LHCN-M2 (cell line): ENCODE data around the gene TMEM92. TPM values are rescaled to one million over a fixed set of nuclear protein-coding genes. Genes with fewer than 3 reads are reported as not detected.

Experiments
- DNase-seq: peaks from one replicate; pipeline ENCODE4 v3.0.0-alpha.2; 2012; ENCODE audit warnings: low read depth
- total RNA-seq: library from RNA; depleted of rRNA; stranded (reverse); fragments of >200 nt; gene quantifications from 2 replicates; pipeline ENCODE4 v1.2.3, GENCODE V29; 2014; rRNA removed

TMEM92 gene
- total RNA-seq, 1 experiment from 2014 or later: not detected

- no peak for DNase-seq
These were observed 54.4 kb downstream of the TMEM92 start for GRCh38 chr17:50328363-50329325.

GRCh38 chr17:50329716-50330115 lies 55.5 kb downstream of the TMEM92 start:
- no peak for DNase-seq

- DNase-seq: no peak
These were observed 56.0 kb downstream of the TMEM92 start for GRCh38 chr17:50330151-50330775.

Other genes starting within 250 kb of the TMEM92 start
- 382 and 426 TPM in 2 replicates for gene ITGA3, start 218.4 kb upstream of the TMEM92 start, total RNA-seq
- gene PDK2, start 179.1 kb upstream of the TMEM92 start, total RNA-seq: 22.3 and 22.5 TPM in 2 replicates
- gene SAMD14, start 144.3 kb upstream of the TMEM92 start, total RNA-seq: 1.1 and 1.6 TPM in 2 replicates
- gene PPP1R9B, start 123.8 kb upstream of the TMEM92 start, total RNA-seq: 40.6 and 42.7 TPM in 2 replicates
- gene SGCA, start 108.5 kb upstream of the TMEM92 start, total RNA-seq: 200 and 207 TPM in 2 replicates
- gene COL1A1, start 72.8 kb upstream of the TMEM92 start, total RNA-seq: 339 and 356 TPM in 2 replicates
- 41.4 and 48.9 TPM in 2 replicates for gene XYLT2, start 71.7 kb downstream of the TMEM92 start, total RNA-seq
- gene MRPL27, start 98.7 kb downstream of the TMEM92 start, total RNA-seq: 79.4 and 81.1 TPM in 2 replicates
- 13.9 and 18.1 TPM in 2 replicates for gene EME1, start 98.8 kb downstream of the TMEM92 start, total RNA-seq
- 165 and 189 TPM in 2 replicates for gene LRRC59, start 123.1 kb downstream of the TMEM92 start, total RNA-seq
- gene ACSF2, start 151.8 kb downstream of the TMEM92 start, total RNA-seq: 16.6 and 17.0 TPM in 2 replicates
- gene CHAD, start 194.4 kb downstream of the TMEM92 start, total RNA-seq: not detected in 2 replicates
- 17.8 and 23.2 TPM in 2 replicates for gene RSAD1, start 204.4 kb downstream of the TMEM92 start, total RNA-seq
- gene MYCBPAP, start 234.0 kb downstream of the TMEM92 start, total RNA-seq: 0.34 and 0.83 TPM in 2 replicates